ENCODE results near the gene HILPDA. TPM values are rescaled to one million over a fixed set of nuclear protein-coding genes. Genes with fewer than 3 reads are reported as not detected.
"Not testable (repeated sequence)": the region's sequence is repeated elsewhere in the genome, so short reads cannot be mapped to it uniquely, and the experiment has no call there.

Gene HILPDA
- polyA plus RNA-seq, 1 donor (not counting 4 experiments of a cell fraction or from before 2014, with no cell fraction given) = 17.9 TPM

GRCh38 chr7:128466871-128467270, 11.2 kb downstream of the HILPDA start:
- H3K9me3 ChIP-seq (ENCODE audit: control insufficient read depth, low read depth, low read length); H2AFZ ChIP-seq (ENCODE audit: control insufficient read depth, low read length); H3K36me3 ChIP-seq (ENCODE audit: control insufficient read depth in 2 of 2, extremely low read depth in 1 of 2, insufficient read depth in 2 of 2, low read length in 2 of 2); H4K20me1 ChIP-seq (ENCODE audit: control insufficient read depth, extremely low read depth, insufficient read depth, low read length); H3K9ac ChIP-seq (ENCODE audit: control insufficient read depth, extremely low read depth, insufficient read depth, low read length); H3K27me3 ChIP-seq (ENCODE audit: control insufficient read depth, extremely low read depth, insufficient read depth, low read length); H3K4me1 ChIP-seq (ENCODE audit: control insufficient read depth, extremely low read depth, insufficient read depth, low read length); FAIRE-seq; H3K27ac ChIP-seq (ENCODE audit: control insufficient read depth, insufficient read depth, low read length); H3K4me3 ChIP-seq (ENCODE audit: control insufficient read depth in 2 of 3, extremely low read depth in 1 of 3, insufficient read depth in 2 of 3, low read depth in 1 of 3, low read length in 3 of 3); H3K9me1 ChIP-seq (ENCODE audit: control insufficient read depth, extremely low read depth, insufficient read depth, low read length); dilution Hi-C loops (cut with MboI; ENCODE audit: extremely low pct_ligation_motif_present, low sequenced_read_pairs); H3K79me2 ChIP-seq (ENCODE audit: control insufficient read depth, insufficient read depth, low read length); DNase-seq (ENCODE audit: low read depth, low spot score); H3K4me2 ChIP-seq (ENCODE audit: control insufficient read depth, extremely low read depth, insufficient read depth, low read depth, low read length): not testable (repeated sequence)

DNA sequence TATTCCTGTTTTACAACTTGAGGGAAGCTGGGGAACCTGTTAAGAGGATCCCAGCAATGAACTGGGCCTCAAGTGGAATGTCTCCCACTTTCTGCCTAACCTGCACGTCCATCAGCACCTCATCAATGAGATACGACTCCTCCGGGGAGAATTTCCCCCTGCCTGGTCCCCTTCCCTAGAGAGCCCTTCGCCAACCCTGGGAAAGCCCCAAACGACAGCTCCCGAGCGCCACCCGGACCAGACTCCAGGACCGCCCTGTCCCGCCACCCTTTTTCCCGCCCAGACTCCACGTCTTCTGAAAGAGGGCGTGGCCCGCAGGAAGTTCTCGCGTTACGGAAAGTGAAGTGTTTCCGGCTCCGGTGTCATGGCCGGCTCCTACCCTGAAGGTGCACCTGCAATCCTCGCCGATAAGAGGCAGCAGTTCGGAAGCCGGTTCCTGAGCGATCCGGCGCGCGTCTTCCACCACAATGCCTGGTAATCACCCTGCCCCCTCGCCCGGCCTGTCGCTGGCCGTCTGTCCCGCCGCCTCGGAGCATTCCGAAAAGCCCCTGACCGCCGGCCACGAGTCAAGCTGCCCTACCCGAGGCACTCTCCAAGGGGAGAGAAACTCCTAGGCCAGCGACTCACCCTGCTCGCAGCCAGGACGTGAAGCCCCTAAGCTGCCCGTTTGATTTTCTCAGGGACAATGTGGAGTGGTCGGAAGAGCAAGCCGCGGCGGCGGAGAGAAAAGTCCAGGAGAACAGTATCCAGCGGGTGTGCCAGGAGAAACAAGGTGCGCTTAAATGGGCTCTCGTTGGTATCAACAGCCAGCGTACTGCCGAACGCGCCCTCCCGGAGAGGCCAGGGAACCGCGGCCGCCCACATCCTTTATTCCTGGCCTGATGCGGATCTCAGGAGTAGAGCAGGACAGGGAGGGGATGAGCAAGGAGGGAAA, 21.0 kb downstream of the HILPDA start, which contains the start of gene METTL2B:
Gene METTL2B, plus strand, starts transcription at position 347 of the 934 bp plus-strand sequence. Its CDS starts 18 bp downstream, at position 365.
- H3K4me1 ChIP-seq (ENCODE audit: control insufficient read depth, extremely low read depth, insufficient read depth, low read length); H4K20me1 ChIP-seq (ENCODE audit: control insufficient read depth, extremely low read depth, insufficient read depth, low read length); H3K9me1 ChIP-seq (ENCODE audit: control insufficient read depth, extremely low read depth, insufficient read depth, low read length); dilution Hi-C loops (cut with MboI; ENCODE audit: extremely low pct_ligation_motif_present, low sequenced_read_pairs); H3K36me3 ChIP-seq (ENCODE audit: control insufficient read depth in 2 of 2, extremely low read depth in 1 of 2, insufficient read depth in 2 of 2, low read length in 2 of 2); H3K9me3 ChIP-seq (ENCODE audit: control insufficient read depth, low read depth, low read length); H3K27me3 ChIP-seq (ENCODE audit: control insufficient read depth, extremely low read depth, insufficient read depth, low read length): not testable (repeated sequence)
- TF ChIP-seq CTCF (optimal IDR thresholded peaks at IDR 0.05 in 1 of 3, IDR thresholded peaks at IDR 0.05 in 1 of 3, conservative IDR thresholded peaks at IDR 0.05 in 1 of 3; ENCODE audit: extremely low read depth in 1 of 3, insufficient read depth in 2 of 3, low read length in 3 of 3) = peak; percentile 9 to 57 (median 26)
- Histone ChIP-seq H3K4me2 (ENCODE audit: control insufficient read depth, extremely low read depth, insufficient read depth, low read depth, low read length) (peak within 1 kb of the TSS; percentile 88), H3K79me2 (ENCODE audit: control insufficient read depth, insufficient read depth, low read length) (peaks cover 26% of the 10 kb centered on the region), H3K4me3 (ENCODE audit: control insufficient read depth in 2 of 3, extremely low read depth in 1 of 3, insufficient read depth in 2 of 3, low read depth in 1 of 3, low read length in 3 of 3) (peak within 1 kb of the TSS; percentile 71 to 76 (median 71)), H3K9ac (ENCODE audit: control insufficient read depth, extremely low read depth, insufficient read depth, low read length) (peak within 1 kb of the TSS; percentile 85), H2AFZ (ENCODE audit: control insufficient read depth, low read length) (peak within 1 kb of the TSS; percentile 90), H3K27ac (ENCODE audit: control insufficient read depth, insufficient read depth, low read length) (peak within 1 kb of the TSS; percentile 79)
- DNase-seq (ENCODE audit: low read depth, low spot score) (peak; percentile 70), FAIRE-seq (peak; percentile 44)

DNA sequence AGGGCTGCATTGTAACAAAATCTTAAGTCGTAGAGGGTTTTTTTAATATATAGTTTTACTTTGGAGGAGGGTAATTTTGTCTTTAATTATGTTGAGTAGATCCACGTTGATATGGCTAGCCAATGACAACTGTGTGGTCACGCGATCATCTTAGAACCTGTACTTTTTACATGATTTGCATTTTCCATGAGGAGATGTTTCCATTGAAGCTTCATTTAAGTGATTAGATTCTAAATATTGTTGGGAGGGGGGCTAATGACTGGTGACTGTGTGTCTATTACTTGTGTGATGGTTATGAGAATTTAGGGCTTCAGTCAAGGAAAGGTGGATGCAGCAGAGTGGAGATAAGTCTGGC, 21.6 kb downstream of the HILPDA start:
- H2AFZ ChIP-seq (ENCODE audit: control insufficient read depth, low read length); dilution Hi-C loops (cut with MboI; ENCODE audit: extremely low pct_ligation_motif_present, low sequenced_read_pairs); FAIRE-seq; H3K27me3 ChIP-seq (ENCODE audit: control insufficient read depth, extremely low read depth, insufficient read depth, low read length); H3K36me3 ChIP-seq (ENCODE audit: control insufficient read depth in 2 of 2, extremely low read depth in 1 of 2, insufficient read depth in 2 of 2, low read length in 2 of 2); DNase-seq (ENCODE audit: low read depth, low spot score); H3K9me3 ChIP-seq (ENCODE audit: control insufficient read depth, low read depth, low read length); H3K4me1 ChIP-seq (ENCODE audit: control insufficient read depth, extremely low read depth, insufficient read depth, low read length); H3K9me1 ChIP-seq (ENCODE audit: control insufficient read depth, extremely low read depth, insufficient read depth, low read length); H4K20me1 ChIP-seq (ENCODE audit: control insufficient read depth, extremely low read depth, insufficient read depth, low read length): not testable (repeated sequence)
- Histone ChIP-seq H3K27ac (ENCODE audit: control insufficient read depth, insufficient read depth, low read length) (peak overlapping the region; percentile 79), H3K4me3 (ENCODE audit: control insufficient read depth in 2 of 3, extremely low read depth in 1 of 3, insufficient read depth in 2 of 3, low read depth in 1 of 3, low read length in 3 of 3) (peak overlapping the region; percentile 71 to 76 (median 71)), H3K79me2 (ENCODE audit: control insufficient read depth, insufficient read depth, low read length) (peaks cover 26% of the 10 kb centered on the region), H3K4me2 (ENCODE audit: control insufficient read depth, extremely low read depth, insufficient read depth, low read depth, low read length) (peak overlapping the region; percentile 88), H3K9ac (ENCODE audit: control insufficient read depth, extremely low read depth, insufficient read depth, low read length) (peak overlapping the region; percentile 85)

DNA sequence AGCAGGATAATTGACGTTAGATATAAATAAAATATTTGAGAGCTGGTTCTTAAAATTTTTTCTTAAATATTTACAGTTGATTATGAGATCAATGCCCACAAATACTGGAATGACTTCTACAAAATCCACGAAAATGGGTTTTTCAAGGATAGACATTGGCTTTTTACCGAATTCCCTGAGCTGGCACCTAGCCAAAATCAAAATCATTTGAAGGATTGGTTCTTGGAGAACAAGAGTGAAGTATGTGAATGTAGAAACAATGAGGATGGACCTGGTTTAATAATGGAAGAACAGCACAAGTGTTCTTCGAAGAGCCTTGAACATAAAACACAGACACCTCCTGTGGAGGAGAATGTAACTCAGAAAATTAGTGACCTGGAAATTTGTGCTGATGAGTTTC, 23.4 kb downstream of the HILPDA start:
- H4K20me1 ChIP-seq (ENCODE audit: control insufficient read depth, extremely low read depth, insufficient read depth, low read length); DNase-seq (ENCODE audit: low read depth, low spot score); H3K36me3 ChIP-seq (ENCODE audit: control insufficient read depth in 2 of 2, extremely low read depth in 1 of 2, insufficient read depth in 2 of 2, low read length in 2 of 2); FAIRE-seq; H3K4me1 ChIP-seq (ENCODE audit: control insufficient read depth, extremely low read depth, insufficient read depth, low read length); H2AFZ ChIP-seq (ENCODE audit: control insufficient read depth, low read length); H3K9ac ChIP-seq (ENCODE audit: control insufficient read depth, extremely low read depth, insufficient read depth, low read length); H3K27ac ChIP-seq (ENCODE audit: control insufficient read depth, insufficient read depth, low read length); H3K9me1 ChIP-seq (ENCODE audit: control insufficient read depth, extremely low read depth, insufficient read depth, low read length); H3K4me3 ChIP-seq (ENCODE audit: control insufficient read depth in 2 of 3, extremely low read depth in 1 of 3, insufficient read depth in 2 of 3, low read depth in 1 of 3, low read length in 3 of 3); H3K27me3 ChIP-seq (ENCODE audit: control insufficient read depth, extremely low read depth, insufficient read depth, low read length); H3K9me3 ChIP-seq (ENCODE audit: control insufficient read depth, low read depth, low read length); H3K4me2 ChIP-seq (ENCODE audit: control insufficient read depth, extremely low read depth, insufficient read depth, low read depth, low read length); dilution Hi-C loops (cut with MboI; ENCODE audit: extremely low pct_ligation_motif_present, low sequenced_read_pairs): not testable (repeated sequence)
- peaks cover 26% of the 10 kb centered on the region for H3K79me2 ChIP-seq (ENCODE audit: control insufficient read depth, insufficient read depth, low read length)

Data from keratinocyte (primary cell).